OCI-M1 (cell line): ENCODE measurements around the gene EEIG1.

Experiments used
- DNase-seq: peaks from one replicate; lab custom pipeline; 2025; lab: John Stamatoyannopoulos, UW

EEIG1 gene

GRCh38 chr9:127941062-127941960, 39.5 kb downstream of the EEIG1 start:
- no peak for DNase-seq

GRCh38 chr9:127940593-127940992, 40.2 kb downstream of the EEIG1 start:
- peak; percentile 20 for DNase-seq

GRCh38 chr9:127938298-127938690, 42.5 kb downstream of the EEIG1 start:
- no peak for DNase-seq

GRCh38 chr9:127937388-127938297, 43.1 kb downstream of the EEIG1 start, which contains the start of gene DPM2:
DPM2 (minus strand) TSS chr9:127937854; CDS start chr9:127937820, 34 bp downstream.
- DNase-seq = peak; percentile 92

GRCh38 chr9:127937056-127937387, 43.8 kb downstream of the EEIG1 start:
- peak; percentile 50 for DNase-seq

- no peak for DNase-seq
Measured at GRCh38 chr9:127936347-127936852, 44.4 kb downstream of the EEIG1 start.

- DNase-seq = peak; percentile 31
Measured at GRCh38 chr9:127935765-127936221, 45.0 kb downstream of the EEIG1 start.

GRCh38 chr9:127934986-127935385, 45.8 kb downstream of the EEIG1 start:
- no peak for DNase-seq

GRCh38 chr9:127934248-127934647, 46.5 kb downstream of the EEIG1 start:
- no peak for DNase-seq

- DNase-seq = peak; percentile 30
Measured at GRCh38 chr9:127931092-127931881, 49.5 kb downstream of the EEIG1 start.
